GM18861 (cell line): ENCODE data around the gene COL4A2.
"Not testable (repeated sequence)": the region's sequence is repeated elsewhere in the genome, so short reads cannot be mapped to it uniquely, and the experiment has no call there.

Experiments used
- ATAC-seq: cut with Tn5 transposase; IDR thresholded peaks from one replicate; pipeline ENCODE4 v1.9.1; 2021; ENCODE audit not compliant: unreplicated experiment

COL4A2 gene

GRCh38 chr13:110305949-110306339 is 1.1 kb upstream of the COL4A2 start:
- ATAC-seq: no peak

- ATAC-seq: no peak
Observed at GRCh38 chr13:110306340-110306959, 634 bp upstream of the COL4A2 start.

GRCh38 chr13:110307767-110308655 is 927 bp downstream of the COL4A2 start:
- no peak for ATAC-seq

DNA sequence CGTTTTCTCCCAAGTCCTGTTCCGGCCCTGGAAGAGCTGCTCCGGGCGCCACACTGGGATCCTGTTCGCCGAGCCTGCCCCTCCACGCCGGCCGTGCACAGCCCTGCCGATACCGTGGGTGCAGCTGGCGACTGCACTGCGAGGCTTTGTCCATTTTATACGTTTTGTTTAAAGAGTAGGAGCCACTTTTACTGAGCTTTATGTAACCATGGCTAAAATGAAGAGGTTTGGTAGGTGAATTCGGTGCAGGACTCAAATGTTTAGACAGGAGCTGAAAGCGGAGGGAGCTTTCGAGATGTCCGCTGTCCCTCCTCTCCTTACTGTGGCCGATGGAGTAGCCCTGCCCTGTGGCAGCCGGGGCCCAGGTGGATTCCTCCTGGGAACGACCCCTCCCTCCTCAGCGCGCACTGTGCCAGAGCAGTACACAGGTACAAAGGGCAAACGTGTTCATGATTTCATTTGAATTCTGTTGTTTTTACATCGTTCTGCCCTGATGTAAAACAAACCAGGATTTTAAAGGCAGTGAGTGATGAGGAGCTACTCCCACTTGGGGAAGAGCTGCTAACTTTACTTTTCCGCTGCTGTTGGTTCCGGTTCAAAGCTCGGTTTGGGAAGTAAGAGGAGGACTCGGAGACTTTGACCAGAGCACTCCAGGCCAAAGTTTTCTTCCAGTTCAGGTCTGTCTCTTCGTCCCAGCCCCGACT is 1.7 kb downstream of the COL4A2 start:
- ATAC-seq: no peak

DNA sequence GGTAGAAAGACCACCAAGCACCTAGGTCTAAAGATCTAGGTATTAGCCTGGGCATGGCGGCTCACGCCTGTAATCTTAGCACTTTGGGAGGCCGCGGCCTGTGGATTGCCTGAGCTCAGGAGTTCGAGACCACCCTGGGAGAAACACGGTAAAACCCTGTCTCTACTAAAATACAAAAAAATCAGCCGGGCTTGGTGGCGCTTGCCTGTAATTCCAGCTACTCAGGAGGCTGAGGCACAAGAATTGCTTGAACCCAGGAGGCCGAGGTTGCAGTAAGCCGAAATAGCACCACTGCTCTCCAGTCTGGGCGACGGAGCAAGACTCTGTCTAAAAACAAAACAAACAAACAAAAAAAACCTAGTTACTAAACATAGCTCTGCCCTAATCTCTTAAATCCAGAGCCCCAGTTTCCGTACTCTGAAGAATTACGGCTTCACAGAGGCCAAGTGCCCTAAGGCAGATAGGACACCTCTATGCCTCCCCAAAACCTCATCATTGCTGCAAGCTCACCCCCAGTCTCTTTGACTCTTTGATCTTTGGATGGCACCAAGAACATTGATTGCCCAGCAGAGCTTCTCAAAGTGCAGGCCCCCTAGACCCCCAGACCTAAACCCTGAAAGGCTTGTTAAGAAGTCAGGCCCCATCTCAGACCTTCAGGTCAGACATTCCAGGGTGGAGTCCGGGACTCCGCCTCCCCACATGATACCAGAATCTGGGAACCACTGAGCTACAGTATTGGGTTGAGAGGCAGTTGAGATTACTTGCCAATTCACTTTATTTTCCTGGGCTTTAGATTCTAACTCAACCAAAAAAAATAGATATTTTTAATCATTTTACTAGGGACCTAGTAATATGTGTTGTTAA is 2.8 kb downstream of the COL4A2 start:
- ATAC-seq: no peak

- no peak for ATAC-seq
Observed at GRCh38 chr13:110310541-110311442, 3.7 kb downstream of the COL4A2 start.

DNA sequence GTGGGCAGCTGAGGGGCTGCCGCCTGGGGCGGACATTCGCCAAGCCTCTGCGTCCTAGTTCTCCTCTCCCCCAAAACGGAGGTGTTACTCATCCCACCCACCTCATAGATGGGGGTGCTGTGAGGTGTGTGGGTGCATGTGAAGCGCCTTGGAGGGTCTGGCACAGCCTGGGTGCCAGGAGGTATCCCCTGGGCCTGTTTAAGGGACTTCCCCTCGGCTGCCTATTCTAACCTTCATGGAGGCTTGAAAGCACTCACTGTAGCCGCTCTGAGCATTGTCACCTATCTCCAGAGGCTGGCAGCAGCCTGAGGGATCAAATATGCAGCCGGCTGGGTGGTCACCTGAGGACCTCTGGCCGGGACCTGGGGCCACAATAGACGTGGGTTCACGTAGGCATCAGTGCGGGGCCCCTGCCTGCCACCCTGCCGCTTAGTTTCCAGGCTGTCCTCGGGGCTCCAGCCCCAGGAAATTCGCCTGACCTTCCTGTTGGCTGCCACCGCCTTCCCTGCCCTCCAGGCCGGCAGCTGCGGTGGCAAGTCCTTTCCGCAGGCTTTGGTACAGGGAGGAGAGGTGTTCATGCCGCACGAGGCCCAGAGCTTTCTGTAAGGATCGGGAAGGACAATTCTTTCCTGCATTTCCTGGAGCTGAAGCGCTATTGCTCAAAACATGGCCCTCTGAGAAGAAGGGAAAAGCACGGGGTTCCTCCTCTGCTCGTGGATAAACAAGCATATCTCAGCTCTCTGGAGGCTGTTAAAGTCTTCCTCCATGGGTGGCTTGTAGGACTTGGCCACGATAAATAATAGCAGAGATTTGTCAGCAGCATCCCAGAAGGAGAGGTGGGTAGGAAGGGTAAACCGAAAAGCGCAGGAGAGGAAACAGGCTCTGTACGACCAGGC is 4.6 kb downstream of the COL4A2 start:
- no peak for ATAC-seq

GRCh38 chr13:110312339-110313031 is 5.4 kb downstream of the COL4A2 start:
- ATAC-seq: no peak

GRCh38 chr13:110313261-110313660 is 6.2 kb downstream of the COL4A2 start:
- ATAC-seq: not testable (repeated sequence)

GRCh38 chr13:110313733-110314132 is 6.6 kb downstream of the COL4A2 start:
- not testable (repeated sequence) for ATAC-seq

DNA sequence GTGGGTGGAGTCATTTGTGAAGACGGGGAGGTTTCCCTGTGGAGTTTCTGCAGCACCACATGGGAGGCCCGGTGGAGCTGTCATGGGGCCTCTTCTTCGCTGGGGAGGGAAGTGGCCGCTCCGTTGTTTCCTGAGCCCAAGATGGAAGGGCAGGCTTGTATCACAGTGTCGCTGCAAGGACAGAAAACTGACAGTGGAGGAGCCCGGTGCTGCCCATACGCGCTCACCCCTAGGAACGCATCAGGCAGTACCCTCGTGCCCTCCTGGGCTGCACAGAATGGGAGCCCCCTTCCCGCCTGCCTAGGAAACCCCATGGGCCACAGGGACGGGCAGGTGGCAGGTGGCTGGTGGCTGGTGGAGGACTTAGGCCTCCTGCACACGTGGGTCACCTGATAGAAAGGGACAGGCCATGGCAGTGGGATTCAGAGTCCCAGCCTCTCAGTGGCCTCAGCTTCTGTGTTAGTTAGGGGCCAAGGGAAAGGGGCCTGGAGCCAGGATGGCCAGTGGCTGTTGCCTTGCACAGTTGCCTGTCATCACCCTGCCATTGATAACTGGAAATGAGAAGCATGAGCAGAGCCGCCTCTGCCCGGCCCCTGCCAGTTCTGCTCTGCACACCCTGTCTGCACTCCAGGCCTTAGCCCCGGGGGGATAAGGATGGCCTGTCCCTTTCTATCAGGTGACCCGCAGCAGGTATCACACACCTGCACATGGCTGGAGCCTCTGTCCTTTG is 7.6 kb downstream of the COL4A2 start:
- ATAC-seq: no peak

DNA sequence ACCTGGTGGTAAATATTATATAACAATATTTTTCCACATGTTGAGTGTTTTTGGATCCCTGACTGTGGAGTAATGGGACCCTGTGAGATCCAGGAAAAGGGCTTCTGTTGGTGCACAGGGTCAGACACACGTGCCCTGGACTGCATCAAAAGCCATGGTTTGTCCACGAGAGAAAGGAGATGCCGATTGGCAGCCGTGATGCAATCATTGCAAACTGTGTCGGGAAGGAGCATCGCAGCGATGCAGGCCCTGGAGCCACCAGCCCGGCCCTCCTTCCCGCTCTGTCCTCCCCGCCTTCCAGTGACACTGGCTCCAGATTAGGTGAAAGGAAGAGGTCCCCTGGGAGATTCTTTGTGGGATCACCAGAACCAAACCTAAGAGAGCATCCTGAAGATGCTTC is 9.1 kb downstream of the COL4A2 start:
- no peak for ATAC-seq

GRCh38 chr13:110317093-110317492 is 10.0 kb downstream of the COL4A2 start:
- ATAC-seq: no peak

GRCh38 chr13:110317496-110318195 is 10.6 kb downstream of the COL4A2 start:
- ATAC-seq: no peak

GRCh38 chr13:110318920-110319319 is 11.8 kb downstream of the COL4A2 start:
- ATAC-seq: no peak

GRCh38 chr13:110319397-110319773 is 12.3 kb downstream of the COL4A2 start:
- no peak for ATAC-seq
